Stimulated activated CD8-positive, alpha-beta memory T cell treated with anti-CD3 and anti-CD28 coated beads, Interleukin-7, amount 100 ng/mL, for 1 hour (primary cell): Measurements from ENCODE around the gene UBAC1.
A peak's percentile ranks its signal among the peaks of the same experiment; 100 is the strongest.
"Not testable (repeated sequence)": the region's sequence is repeated elsewhere in the genome, so short reads cannot be mapped to it uniquely, and the experiment has no call there.

ENCODE experiments used
- DNase-seq, 2 donors: peaks; one replicate each; pipeline ENCODE4 v3.0.0-alpha.2; 2020; ENCODE audit warnings: low read depth in 2 of 2

The UBAC1 gene

DNA sequence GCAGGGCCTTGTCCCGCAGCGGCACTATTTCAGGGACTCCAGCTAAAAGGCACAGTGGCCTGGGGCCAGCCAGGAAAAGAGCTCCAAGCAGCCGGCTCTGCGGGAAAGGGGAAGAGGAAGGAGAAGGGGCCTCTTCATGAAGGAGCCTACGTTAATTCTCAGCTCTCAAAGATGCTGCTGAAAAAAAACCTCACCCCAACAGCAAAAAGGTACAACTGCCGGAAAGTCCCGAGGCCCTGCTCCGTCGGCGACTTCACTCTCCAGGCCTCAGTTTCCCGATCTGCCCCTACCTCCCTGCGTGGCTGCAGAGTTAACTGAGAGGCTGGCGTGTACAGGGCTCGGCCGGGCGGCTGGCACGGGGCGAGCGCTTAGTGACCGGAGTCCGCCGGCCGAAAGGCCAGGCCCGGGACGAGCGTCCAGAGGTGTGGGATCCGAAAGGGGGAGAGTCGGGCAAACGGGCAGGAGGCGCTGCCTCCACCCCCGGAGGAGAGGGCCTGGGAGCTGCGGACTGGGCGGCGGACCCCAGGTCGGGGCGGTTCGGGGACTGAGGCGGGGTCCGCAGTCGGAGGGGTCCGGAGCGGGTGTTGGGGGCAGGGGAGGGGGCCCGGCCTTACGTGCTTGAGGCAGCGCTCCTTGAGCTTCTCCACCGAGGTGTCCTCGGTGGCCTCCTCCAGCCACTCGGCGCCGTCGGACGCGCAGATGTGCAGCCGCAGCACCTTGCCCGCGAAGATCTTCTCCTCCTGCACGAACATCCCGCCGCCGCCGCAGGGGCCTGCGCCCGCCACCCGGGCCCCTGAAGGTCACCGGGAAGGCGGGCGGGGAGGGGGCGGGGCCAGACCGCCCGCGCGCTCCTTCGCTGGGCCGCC lies 529 bp downstream of the UBAC1 start:
- peak in 1 of 2 donors; percentile 16 for DNase-seq

DNA sequence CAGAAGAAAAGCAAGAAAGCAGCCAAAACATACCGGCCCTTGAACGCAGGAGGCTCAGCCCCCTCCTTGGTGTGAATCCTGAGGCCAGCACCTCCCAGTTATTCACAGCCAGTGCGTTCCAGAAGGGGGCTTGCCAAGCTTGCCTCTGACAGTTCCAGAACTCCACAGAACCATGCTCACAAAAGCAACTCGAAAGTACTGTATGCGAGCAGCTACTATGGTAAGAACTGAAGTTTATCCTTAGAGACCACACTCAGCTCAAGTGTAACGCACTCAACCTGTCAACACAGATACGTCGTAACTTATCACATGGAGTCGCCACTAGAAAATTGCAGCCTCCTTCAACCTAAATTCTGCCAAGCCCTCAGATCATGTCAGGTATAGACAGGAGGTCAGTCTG lies 1.4 kb downstream of the UBAC1 start:
- no peak for DNase-seq

DNA sequence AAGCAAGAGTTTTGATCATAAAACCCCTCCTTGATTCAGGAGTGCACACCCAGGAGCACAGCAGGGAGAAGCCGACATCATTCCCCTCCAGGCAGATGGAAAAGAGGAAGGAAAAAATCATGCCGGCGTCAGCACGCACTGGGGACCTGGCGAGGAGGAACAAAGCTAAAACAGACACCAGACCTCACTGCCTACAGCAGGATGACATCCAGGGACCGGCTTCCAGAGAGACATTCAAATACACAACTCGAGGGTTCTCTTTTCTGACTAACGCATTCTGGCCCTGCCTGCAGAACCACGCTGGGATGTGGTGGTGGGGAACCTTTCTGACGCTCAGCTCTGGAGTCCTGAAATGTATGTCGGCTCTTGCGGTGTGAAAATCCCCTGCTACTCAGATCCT lies 2.7 kb downstream of the UBAC1 start:
- no peak for DNase-seq

DNA sequence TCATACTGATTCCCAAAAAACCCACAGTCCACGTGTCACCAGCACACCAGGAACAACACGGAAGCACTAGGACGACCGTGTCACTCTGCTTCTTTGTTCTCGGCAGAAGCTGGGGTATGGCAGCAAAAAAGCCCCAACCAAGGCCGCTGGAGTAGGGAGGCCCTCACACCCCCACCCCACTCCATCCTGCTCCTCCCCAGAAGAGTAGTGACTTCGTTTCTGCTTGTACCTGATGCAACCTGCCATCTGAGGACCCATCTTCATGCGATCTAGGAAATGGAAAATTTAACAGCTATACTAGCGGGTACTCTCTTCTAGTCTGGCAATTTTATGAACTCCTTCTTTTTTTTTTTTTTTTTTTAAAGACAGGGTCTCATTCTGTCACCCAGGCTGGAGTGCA lies 3.7 kb downstream of the UBAC1 start:
- no peak for DNase-seq

DNA sequence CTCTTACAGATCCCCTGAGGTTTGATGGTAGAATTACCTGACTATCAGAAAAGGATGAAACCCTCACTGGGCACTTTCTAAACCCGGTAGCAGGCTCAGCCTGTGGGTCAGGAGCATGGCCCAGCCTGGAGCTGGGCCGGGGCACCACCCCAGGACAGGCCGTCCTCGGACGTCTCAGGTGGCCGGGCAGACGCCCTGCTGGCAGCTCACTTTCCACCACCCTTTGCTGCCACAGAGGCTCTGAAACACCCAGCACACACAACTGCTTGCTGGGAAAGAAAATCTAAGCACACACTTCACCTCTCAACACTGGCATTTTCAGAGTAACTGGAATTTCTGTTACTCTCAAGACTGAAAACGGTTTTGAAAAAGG lies 4.4 kb downstream of the UBAC1 start:
- no peak for DNase-seq

DNA sequence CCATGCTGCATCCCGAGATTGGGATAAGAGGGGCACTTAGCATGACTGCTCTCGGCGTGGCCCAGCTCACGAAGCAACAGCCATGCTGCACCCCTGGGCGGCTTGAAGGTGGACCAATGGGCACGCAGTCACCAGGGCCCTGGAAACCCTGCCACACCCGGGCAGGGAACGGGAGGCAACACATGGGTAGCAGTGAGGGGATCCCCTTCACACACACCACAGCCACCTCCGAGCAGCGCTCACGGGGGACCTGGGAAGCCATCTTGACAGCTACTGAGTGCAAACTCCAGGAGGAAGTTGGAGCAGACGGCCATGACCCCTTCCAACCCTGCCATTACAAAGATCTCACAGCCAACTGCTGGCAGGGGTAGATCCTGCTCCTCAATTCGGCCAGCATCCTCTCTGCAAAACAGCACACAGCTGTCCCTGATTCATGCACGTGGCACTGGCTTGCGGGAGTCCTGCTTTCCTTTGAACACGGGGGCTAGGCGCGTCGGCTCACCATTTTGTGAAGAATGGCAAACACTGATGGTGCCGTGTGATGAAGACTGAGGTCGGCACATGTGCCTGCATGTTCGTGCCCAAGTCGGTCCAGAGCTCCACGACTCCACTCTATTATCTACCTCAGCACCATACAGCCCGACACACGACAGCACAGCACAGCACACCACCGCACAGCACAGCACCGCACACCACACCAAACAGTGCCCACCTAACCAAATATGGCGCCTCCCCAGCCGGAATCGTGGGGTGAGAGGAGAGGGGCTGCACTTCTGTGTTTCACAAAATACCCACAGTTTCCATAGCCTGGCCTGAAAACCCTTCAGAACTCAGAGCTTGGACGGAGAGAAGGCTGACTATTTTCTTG lies 5.0 kb downstream of the UBAC1 start:
- DNase-seq: no peak

DNA sequence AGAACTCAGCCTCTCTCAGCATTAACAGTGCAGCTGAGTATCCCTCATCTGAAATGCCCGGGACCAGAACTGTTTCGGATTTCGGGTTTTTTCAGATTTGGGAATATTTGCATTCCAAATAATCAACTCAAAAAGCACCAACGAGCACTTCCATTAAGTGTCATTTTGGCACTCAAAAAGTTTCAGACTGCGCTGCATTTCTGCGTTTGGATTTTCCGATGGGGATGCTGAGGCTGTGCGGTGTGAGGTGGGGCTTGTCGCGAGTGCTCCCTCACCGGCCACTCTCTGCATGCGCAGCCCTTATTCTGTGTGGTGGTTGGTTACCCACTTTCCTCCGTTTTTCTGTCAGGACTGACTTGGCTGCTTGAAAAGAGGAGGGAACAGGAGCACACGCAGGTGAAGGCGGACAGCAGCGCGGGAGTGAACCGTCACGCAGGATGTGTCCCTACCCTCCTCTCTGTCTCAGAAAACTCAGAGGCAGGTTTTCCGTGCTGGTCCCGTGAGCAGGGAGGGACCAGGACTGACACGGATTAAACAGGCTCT lies 8.4 kb downstream of the UBAC1 start:
- no peak for DNase-seq

DNA sequence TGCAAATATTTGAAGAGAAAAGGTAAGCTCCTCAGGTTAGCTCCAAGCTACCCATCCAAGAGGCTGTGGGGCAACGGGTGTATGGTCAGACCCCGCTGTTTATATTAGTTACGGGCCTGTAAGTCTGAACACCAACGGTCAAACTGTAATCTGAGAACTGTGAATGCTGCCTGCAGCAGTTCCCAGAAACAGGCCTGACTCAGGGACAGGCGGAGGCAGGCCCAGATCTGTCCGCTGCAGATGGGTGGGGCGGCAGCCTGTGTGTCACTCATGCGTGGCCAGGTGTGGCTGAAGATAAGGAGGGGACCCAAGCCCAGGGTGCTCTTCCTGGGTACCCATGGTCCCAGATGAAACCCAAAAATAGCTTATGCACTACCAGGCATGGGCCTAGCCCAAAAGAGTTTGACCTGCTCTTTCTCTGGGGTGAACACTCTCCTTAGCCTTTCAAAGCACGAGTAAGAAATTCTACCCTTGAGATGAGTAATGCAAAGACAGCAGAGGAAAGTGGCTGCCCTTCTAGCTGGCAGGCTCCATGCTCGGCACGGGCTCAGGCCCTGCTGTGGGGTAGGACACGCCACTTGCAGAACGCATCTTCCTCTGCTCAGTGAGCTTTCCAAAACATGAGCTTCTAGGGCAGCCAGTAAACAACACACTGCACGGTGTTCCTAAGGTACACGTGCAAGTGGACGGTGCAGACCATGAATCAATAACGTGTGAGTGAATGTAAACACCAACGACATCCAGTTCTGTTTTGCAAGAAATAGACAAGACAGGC lies 9.1 kb downstream of the UBAC1 start:
- DNase-seq: no peak

DNA sequence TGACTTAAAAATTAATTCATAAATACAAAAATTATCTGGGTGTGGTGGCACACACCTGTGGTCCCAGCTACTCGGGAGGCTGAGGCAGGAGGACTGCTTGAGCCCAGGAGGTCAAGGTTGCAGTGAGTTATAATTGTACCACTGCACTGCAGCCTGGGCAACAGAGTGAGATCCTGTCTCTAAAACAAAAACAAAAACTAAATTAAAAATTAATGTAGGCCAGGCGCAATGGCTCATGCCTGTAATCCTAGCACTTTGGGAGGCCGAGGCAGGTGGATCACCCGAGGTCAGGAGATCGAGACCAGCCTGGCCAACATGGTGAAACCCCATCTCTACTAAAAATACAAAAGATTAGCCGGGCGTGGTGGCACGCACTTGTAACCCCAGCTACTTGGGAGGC lies 9.9 kb downstream of the UBAC1 start:
- not testable (repeated sequence) for DNase-seq

DNA sequence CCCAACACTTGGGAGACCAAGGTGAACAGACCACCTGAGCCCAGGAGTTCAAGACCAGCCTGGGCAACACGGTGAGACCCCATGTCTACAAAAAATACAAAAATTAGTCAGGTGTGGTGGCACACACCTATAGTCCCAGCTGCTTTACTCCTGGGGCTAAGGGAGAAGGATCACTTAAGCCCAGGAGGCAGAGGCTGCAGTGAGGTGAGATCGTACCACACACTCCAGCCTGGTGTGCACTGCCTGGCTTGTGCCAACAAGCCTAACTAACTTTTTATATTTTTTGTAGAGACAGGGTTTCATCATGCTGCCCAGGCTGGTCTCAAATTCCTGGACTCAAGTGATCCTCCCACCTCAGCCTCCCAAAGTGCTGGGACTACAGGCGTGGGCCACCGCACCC lies 10.3 kb downstream of the UBAC1 start:
- not testable (repeated sequence) for DNase-seq

DNA sequence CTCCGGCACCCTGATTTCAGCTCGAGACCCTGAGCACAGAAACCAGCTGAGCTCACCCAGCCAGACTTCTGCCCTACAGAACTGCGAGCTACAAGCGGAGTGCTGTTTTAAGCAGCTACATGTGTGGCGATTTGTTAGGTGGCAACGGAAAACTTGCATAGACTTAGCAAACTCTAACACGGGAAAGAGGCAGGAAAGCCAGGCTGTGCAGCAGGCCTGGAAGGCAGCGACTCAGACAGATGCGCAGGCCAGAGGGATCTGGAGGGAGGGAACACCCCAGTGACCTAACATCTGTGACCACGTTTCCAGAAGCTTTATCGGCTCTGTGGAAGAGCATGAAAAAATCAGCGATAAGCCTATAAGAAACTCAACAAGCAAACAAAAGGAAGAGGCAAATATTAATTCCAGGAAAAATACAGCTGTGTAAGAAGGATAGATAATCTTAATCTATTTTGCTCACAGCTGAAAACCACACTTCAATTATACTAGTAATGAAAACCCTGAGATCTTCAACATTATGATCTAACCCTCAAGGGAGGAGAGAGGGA lies 11.0 kb downstream of the UBAC1 start:
- DNase-seq: no peak

DNA sequence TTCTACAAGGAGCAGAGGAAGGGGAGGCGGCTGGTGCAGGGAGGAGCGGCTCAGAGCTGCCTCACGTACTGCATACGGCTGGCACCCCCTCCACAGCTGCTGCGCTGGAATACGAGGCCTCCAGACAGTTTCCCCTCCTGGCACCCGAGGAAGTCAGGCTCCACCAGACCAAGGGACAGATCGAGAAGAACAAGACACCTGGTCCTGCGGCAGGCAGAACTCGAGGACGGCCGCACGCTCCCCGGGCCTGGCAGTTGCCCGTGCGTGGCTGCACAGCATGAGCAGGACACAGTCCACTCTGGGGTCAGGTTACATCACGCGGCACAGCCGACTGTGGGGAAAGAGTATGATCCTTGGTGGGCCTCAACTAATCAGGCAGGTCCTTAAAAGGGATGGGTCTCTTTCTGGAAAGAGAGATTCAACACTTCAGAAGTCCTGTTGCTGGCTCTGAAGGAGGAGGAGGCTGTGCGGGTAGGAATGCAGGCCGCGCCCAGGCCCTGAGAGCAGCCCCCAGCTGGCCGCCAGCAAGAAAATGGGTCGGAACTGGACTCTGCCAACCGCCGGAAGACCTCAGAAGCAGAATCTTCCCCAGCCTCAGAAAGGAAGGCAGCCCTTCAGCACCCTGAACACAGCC lies 11.6 kb downstream of the UBAC1 start:
- no peak for DNase-seq

DNA sequence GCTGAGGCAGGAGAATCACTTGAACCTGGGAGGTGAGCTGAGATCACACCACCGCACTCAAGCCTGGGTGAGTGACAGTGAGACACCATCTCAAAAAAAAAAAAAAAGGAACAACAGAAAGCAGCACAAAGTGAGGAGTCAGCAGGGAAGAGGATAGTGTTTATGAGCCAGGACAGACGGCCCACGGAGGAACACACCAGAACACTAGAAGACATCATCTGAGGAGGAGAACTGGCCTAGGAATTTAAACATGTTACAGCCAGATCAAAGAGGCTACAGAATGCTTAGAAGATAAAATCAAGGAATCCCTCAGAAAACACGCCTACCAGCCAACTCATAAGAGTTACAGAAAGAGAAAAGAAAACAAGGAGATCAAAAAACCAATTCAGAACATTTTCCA lies 12.2 kb downstream of the UBAC1 start:
- DNase-seq: no peak

DNA sequence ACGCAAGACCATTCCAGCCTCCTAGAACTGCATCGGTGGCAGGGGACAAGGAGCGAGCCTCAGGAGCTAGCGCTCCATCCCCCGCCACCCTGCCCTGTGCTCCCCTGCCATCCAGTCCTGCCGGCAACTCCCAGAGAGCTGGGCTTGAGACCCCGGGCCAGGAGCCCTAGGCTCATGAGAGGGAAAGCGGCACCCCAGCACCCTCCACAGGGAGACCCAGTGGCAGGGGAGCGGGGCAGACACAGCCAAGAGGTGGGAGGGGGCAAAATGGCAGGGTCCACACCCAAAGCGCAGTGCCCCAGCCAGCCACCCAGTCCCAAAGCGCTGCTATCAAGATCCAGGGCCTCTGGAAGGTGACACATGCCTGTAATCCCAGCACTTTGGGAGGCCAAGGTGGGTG lies 12.7 kb downstream of the UBAC1 start:
- no peak for DNase-seq

DNA sequence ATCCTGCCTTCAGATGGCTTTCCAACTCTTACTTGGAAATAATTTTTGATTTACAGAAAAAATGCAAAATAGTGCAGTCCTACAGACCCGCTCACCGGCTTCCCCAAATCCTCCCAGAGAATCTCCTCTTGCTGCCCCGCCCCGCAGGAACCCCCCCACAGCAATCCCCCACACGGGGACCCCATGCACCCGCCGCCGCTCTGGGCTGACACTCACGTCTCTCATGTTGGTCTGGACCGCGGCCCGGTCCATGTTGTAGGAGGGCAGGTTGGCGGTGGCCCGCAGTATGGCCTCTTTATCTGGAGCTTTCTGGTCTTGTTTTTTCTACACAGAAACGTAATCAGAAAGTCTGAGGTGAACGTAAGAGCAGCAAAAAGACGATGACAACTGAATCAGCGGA lies 13.6 kb downstream of the UBAC1 start:
- no peak for DNase-seq

DNA sequence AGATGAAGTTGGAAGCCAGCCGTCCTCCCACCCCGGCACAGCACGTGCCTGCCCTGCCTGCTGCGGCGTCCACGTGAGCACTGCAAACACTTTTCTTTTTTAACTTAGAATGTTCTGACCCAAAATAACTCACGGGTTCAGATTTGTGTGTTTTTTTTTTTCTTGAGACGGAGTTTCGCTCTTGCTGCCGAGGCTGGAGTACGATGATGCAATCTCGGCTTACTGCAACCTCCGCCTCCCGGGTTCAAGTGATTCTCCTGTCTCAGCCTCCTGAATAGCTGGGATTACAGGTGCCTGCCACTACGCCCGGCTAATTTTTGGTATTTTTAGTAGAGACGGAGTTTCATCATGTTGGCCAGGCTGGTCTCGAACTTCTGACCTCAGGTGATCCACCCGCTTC lies 14.1 kb downstream of the UBAC1 start:
- not testable (repeated sequence) for DNase-seq

DNA sequence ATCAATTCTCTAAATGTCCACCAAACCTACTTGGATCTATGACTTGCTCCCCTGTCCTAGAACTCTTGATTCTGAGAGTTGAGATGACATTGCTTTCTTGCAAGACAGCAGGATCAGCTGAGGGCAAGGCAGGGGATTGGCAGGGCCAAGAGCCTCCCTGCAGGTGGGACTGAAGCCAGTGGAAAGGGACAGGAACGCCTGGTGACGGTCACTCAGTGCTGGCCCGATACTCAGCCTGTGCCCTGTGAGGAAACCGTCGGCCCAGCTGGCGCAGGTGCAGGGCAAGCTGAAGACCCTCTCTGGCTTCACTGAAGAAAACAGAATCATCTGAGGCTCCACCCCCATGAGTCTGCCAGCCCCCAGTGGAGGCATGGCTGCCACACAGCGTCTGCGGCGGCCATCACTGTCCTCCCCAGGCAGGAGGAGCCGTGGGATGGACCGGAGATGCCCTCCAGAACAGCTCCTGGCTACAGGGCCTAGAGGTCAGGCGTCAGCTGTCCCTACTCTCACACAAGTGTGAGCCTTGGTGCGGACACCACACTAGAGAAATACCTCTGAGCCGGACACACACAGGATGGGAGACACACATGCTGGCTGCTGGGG lies 14.7 kb downstream of the UBAC1 start:
- no peak for DNase-seq

DNA sequence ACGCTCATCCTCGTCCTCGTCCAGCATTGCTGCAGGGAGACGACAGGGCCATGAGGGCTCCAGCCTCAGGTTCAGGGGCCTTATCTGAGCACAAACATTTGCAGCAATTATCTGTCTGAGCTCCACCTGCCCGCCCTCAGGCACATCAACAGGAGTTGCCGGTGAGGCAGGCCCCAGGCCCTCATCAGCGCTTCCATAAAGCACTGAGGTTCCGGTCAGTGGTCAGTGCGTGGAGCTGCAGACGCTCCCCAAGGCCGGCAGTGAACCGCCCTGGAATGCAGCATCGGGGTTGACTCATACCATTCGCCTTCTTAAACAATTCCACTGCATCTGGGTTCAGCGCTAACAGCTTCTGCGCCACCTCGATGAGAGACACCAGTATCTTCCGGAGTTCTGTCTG lies 15.2 kb downstream of the UBAC1 start:
- no peak for DNase-seq

DNA sequence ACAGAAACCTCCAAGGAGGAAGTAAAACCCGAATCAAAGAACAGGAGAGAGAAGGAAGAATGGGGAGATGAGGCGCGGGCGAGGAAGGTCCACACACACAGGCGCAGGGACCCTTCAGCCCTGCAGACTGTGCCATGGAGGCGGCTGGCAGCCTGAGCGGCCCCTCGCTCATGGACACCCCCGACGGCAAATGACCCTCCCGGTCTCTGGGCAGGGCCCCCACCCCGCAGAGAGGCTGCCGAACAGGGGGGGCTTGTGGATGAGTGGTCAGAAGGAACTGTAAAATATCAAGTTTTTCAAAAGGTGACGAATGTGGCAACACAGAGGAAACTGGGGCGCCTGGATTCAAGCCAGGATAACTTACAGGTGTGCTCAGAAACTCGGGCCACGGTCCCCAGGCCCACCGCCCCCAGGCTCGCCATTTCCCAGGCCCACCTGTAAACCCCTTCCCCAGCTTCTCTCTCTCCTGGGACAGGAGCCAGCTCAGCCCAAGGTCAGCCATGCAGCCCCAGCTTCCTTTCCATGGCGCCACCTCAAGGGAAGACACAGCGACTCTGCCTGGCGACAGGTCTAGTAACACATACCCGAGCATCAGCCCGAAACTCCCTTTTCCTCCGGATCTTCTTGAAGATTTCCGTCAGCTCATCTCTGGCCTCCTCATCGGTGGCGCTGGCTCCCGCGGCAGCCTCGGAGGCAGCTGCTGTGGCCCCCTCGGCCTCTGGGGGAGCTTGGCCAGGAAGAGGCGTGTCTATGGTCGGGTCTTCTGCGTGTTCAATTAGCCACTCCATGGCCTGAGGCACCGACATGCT lies 16.5 kb downstream of the UBAC1 start:
- DNase-seq: no peak

DNA sequence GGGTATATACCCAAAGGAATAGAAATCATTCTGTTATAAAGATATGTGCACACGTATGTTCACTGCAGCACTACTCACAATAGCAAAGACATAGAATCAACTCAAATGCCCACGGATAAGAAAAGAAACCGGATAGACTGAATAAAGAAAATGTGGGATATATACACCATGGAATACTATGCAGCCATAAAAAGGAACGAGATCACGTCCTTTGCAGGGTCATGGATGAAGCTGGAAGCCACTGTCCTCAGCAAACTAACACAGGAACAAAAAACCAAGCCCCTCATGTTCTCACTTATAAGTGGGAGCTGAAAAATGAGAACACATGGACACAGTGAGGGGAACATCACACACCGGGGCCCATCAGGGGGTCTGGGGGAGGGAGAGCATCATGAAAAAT lies 17.6 kb downstream of the UBAC1 start:
- DNase-seq: not testable (repeated sequence)
